Measurements from ENCODE around the gene POLR2E.

DNA sequence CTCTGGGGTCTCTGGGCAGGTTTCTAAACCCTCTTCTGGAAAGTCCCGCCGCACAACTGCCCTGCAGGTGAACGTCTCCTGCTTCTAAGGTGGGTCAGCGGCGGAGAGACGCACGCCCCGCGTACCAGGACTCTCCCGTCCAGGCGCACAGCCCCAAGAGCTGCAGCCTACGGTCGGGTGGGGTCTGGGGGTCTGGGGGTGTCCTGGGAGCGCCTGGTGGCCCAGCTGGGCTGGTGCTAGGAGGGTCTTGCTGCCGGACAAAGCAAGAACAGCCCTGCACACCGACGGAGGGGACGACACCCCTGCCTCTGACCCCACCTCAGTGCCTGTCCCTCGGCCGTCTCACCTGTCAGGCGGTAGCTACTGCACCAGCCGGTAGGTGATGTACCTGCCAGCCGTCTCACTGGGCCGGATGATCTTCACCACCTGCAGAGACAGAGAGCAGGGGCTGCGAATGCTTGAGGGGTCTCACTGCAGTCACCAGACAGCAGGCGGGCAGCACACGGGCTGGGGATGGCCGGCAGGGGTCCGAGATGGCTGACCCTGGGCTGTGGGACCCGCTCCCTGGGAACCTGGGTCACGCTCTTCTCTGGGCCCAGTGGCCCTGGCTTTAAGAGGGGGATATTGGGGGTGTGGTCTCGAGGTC lies 5.9 kb downstream of the POLR2E start:
- TF ChIP-seq, protein P1, sequence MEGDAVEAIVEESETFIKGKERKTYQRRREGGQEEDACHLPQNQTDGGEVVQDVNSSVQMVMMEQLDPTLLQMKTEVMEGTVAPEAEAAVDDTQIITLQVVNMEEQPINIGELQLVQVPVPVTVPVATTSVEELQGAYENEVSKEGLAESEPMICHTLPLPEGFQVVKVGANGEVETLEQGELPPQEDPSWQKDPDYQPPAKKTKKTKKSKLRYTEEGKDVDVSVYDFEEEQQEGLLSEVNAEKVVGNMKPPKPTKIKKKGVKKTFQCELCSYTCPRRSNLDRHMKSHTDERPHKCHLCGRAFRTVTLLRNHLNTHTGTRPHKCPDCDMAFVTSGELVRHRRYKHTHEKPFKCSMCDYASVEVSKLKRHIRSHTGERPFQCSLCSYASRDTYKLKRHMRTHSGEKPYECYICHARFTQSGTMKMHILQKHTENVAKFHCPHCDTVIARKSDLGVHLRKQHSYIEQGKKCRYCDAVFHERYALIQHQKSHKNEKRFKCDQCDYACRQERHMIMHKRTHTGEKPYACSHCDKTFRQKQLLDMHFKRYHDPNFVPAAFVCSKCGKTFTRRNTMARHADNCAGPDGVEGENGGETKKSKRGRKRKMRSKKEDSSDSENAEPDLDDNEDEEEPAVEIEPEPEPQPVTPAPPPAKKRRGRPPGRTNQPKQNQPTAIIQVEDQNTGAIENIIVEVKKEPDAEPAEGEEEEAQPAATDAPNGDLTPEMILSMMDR (IDR thresholded peaks at IDR 0.05) = no peak
- TF ChIP-seq EP300 (IDR thresholded peaks at IDR 0.05) = no peak
- no peak for TF ChIP-seq POLR2A (IDR thresholded peaks at IDR 0.05)
- no peak for TF ChIP-seq POLR2AphosphoS5 (IDR thresholded peaks at IDR 0.05)
